Fibroblast of lung (primary cell): Measurements from ENCODE around the gene ENPP6. TPM values are rescaled to one million over a fixed set of nuclear protein-coding genes. Genes with fewer than 3 reads are reported as not detected.

ENCODE experiments used
- DNase-seq, 2 donors: peaks; one replicate each; pipeline versions ENCODE4 v3.0.0 to v3.0.0-alpha.2; 2010; ENCODE audit warnings: low read depth in 2 of 2
- H2AFZ ChIP-seq: 2 replicates; pipeline ENCODE4 v1.5.1; 2012; ENCODE audit warnings: low read length, control low read depth, inconsistent platforms
- H3K27ac ChIP-seq: 2 replicates; pipeline ENCODE4 v1.5.1; 2011; ENCODE audit warnings: low read length, control low read depth; ENCODE audit not compliant: insufficient read depth
- H3K27me3 ChIP-seq: 2 replicates; pipeline ENCODE4 v1.5.1; 2011; ENCODE audit warnings: mild to moderate bottlenecking, low read length; ENCODE audit not compliant: control insufficient read depth, insufficient read depth
- H3K36me3 ChIP-seq: 2 replicates; pipeline ENCODE4 v1.5.1; 2011; ENCODE audit warnings: low read length; ENCODE audit not compliant: control insufficient read depth, insufficient read depth
- H3K4me1 ChIP-seq: 2 replicates; pipeline ENCODE4 v1.5.1; 2011; ENCODE audit warnings: low read length; ENCODE audit not compliant: control insufficient read depth, insufficient read depth; ENCODE audit errors: extremely low read depth
- H3K4me2 ChIP-seq: 2 replicates; pipeline ENCODE4 v1.5.1; 2011; ENCODE audit warnings: low read length, control low read depth; ENCODE audit not compliant: insufficient read depth; ENCODE audit errors: extremely low read depth
- H3K4me3 ChIP-seq, 4 experiments: fragments of 200-600 bp in 1 of 4; sonication (generic) in 1 of 4; replicated peaks in 1 of 4; 2 replicates each; pipeline ENCODE4 v1.5.1; 2011 to 2016; ENCODE audit warnings: low read length in 4 of 4, low read depth in 3 of 4, mild to moderate bottlenecking in 3 of 4, control low read depth in 2 of 4, inconsistent platforms in 1 of 4, mixed read lengths in 1 of 4; ENCODE audit not compliant: insufficient read depth in 1 of 4; ENCODE audit errors: control extremely low read depth in 1 of 4
- H3K79me2 ChIP-seq: 2 replicates; pipeline ENCODE4 v1.5.1; 2012; ENCODE audit warnings: mild to moderate bottlenecking, low read length, inconsistent platforms; ENCODE audit not compliant: control insufficient read depth, insufficient read depth
- H3K9ac ChIP-seq: 2 replicates; pipeline ENCODE4 v1.5.1; 2011; ENCODE audit warnings: mild to moderate bottlenecking, low read length, control low read depth; ENCODE audit not compliant: insufficient read depth
- H3K9me3 ChIP-seq: 2 replicates; pipeline ENCODE4 v1.5.1; 2012; ENCODE audit warnings: low read depth, low read length; ENCODE audit not compliant: control insufficient read depth, insufficient read depth
- H4K20me1 ChIP-seq: 2 replicates; pipeline ENCODE4 v1.5.1; 2011; ENCODE audit warnings: low read length; ENCODE audit not compliant: control insufficient read depth, insufficient read depth; ENCODE audit errors: extremely low read depth
- CTCF ChIP-seq, 2 donors: IDR thresholded peaks in 1 of 2; conservative IDR thresholded peaks in 1 of 2; 1 replicate in 1 of 2; 2 replicates in 1 of 2; pipeline ENCODE4 v1.5.1; 2011 to 2012; ENCODE audit warnings: low read length in 2 of 2, control low read depth in 1 of 2, inconsistent platforms in 1 of 2, low read depth in 1 of 2, mild to moderate bottlenecking in 1 of 2
- EZH2 ChIP-seq: IDR thresholded peaks from 2 replicates; pipeline ENCODE4 v1.5.1; 2012; ENCODE audit warnings: low read length, control low read depth, mild to moderate bottlenecking; ENCODE audit errors: missing control alignments
- polyA plus RNA-seq, 2 donors: library from polyadenylated mRNA; depleted of rRNA in 1 of 2; stranded (reverse) in 1 of 2; unstranded in 1 of 2; fragments of >200 nt; gene quantifications; 2 replicates each; pipeline ENCODE4 v1.2.1, GENCODE V29; 2011 to 2012; ENCODE audit warnings: missing spikeins in 1 of 2
- total RNA-seq: library from RNA; depleted of rRNA; stranded (reverse); fragments of >200 nt; gene quantifications from 2 replicates; pipeline ENCODE4 v1.2.1, GENCODE V29; 2014

ENPP6 gene
- total and polyA plus RNA-seq, 2 donors (not counting 1 experiment from before 2014, with no cell fraction given), result 0.17 to 0.33 TPM

DNA sequence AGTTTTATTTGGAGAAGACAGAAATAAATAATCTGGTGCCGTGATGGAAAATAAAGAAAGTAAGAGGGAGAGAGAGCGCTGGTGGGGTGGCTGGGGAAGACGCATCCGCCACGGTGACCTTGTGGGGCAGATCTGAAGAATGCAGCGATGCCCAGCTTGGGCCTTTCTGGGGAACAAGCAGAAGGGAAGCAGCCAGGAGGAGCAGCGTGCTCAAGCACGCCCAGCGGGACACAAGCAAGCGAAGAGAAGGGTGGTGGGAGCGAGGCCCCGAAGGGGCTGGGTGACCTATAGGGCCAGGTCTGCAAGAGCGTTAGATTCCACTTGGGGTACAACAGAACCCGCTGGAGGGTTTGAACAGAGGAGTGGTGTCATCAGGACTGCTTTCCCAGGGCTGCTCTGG lies 12.4 kb downstream of the ENPP6 start:
- no peaks in the 10 kb centered on the region for H3K27me3 ChIP-seq
- no peak for TF ChIP-seq EZH2
- TF ChIP-seq CTCF (conservative IDR thresholded peaks at IDR 0.05 in 1 of 2, IDR thresholded peaks at IDR 0.05 in 1 of 2; ENCODE audit: low read depth in 1 of 2, low read length in 2 of 2), result no peak
- no peak overlapping the region for H3K9ac ChIP-seq

GRCh38 chr4:184203300-184203699 lies 14.4 kb downstream of the ENPP6 start:
- Histone ChIP-seq H3K36me3 (no peaks in the 10 kb centered on the region), H3K27ac (no peak overlapping the region), H4K20me1 (no peaks in the 10 kb centered on the region), H3K4me2 (no peak overlapping the region), H3K27me3 (no peaks in the 10 kb centered on the region), H3K4me3 (no peak overlapping the region), H3K9me3 (no peaks in the 10 kb centered on the region), H3K79me2 (no peaks in the 10 kb centered on the region), H3K9ac (no peak overlapping the region), H3K4me1 (no peaks in the 10 kb centered on the region), H2AFZ (no peak overlapping the region)
- TF ChIP-seq EZH2, result no peak
- no peak for DNase-seq

More for the DNA sequence above, 12.4 kb downstream of the ENPP6 start:
- H3K4me3 ChIP-seq, result no peak overlapping the region
- no peaks in the 10 kb centered on the region for H4K20me1 ChIP-seq
- no peak for DNase-seq
- no peaks in the 10 kb centered on the region for H3K4me1 ChIP-seq
- H3K27ac ChIP-seq, result no peak overlapping the region
- H3K9me3 ChIP-seq, result no peaks in the 10 kb centered on the region
- no peak overlapping the region for H2AFZ ChIP-seq
- H3K79me2 ChIP-seq, result no peaks in the 10 kb centered on the region
- no peak overlapping the region for H3K4me2 ChIP-seq
- H3K36me3 ChIP-seq, result no peaks in the 10 kb centered on the region

DNA sequence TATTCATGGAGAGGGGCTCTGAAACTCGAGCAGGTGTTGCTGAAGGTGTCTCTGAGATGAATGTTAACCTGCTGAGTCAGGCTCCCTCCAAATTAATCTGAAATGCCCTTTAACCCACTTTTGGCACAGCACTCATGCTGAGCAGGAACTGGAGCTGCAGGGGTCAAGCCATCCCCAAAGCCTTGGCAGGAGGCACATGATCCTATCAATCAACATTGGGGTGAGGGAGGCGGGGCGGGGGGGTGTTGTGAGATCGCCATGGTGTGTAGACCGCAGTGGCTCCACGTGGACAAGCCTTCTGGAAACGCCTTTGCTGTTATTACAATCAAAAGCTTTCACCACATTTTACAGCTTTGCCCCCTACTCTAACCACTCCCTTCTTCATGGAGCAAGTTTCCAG lies 16.5 kb downstream of the ENPP6 start:
- no peaks in the 10 kb centered on the region for H3K9me3 ChIP-seq
- H3K4me2 ChIP-seq, result no peak overlapping the region
- no peak overlapping the region for H3K27ac ChIP-seq
- H2AFZ ChIP-seq, result no peak overlapping the region
- DNase-seq, result no peak
- H3K27me3 ChIP-seq, result no peaks in the 10 kb centered on the region
- no peaks in the 10 kb centered on the region for H4K20me1 ChIP-seq
- H3K36me3 ChIP-seq, result no peaks in the 10 kb centered on the region
- H3K79me2 ChIP-seq, result no peaks in the 10 kb centered on the region
- TF ChIP-seq EZH2, result no peak
- no peak for TF ChIP-seq CTCF (conservative IDR thresholded peaks at IDR 0.05 in 1 of 2, IDR thresholded peaks at IDR 0.05 in 1 of 2; ENCODE audit: low read depth in 1 of 2, low read length in 2 of 2)
- no peak overlapping the region for H3K4me3 ChIP-seq
- no peaks in the 10 kb centered on the region for H3K4me1 ChIP-seq
- H3K9ac ChIP-seq, result no peak overlapping the region
